Endodermal cell (in vitro differentiated cells): ENCODE data around the gene CPAMD8. TPM values are rescaled to one million over a fixed set of nuclear protein-coding genes. Genes with fewer than 3 reads are reported as not detected.

Experiments
- DNase-seq: peaks from one replicate; pipeline ENCODE4 v3.0.0-alpha.2; 2017
- H3K27ac ChIP-seq: 2 replicates; pipeline ENCODE4 v1.5.1; 2013; ENCODE audit warnings: mild to moderate bottlenecking, low read depth, low read length, moderate library complexity
- H3K27me3 ChIP-seq: 2 replicates; pipeline ENCODE4 v1.6.1; 2013; ENCODE audit warnings: mild to moderate bottlenecking, low read length, moderate library complexity; ENCODE audit not compliant: insufficient read depth, control insufficient read depth, poor library complexity, severe bottlenecking
- H3K36me3 ChIP-seq: 2 replicates; pipeline ENCODE4 v1.7.0; 2013; ENCODE audit warnings: mild to moderate bottlenecking, low read length, moderate library complexity; ENCODE audit not compliant: control insufficient read depth, insufficient read depth
- H3K4me1 ChIP-seq: one replicate; pipeline ENCODE4 v1.7.0; 2013; ENCODE audit warnings: low read length; ENCODE audit not compliant: control insufficient read depth, insufficient read depth
- H3K4me3 ChIP-seq: 2 replicates; pipeline ENCODE4 v1.5.1; 2013; ENCODE audit warnings: mild to moderate bottlenecking, low read length, moderate library complexity
- H3K9ac ChIP-seq: 2 replicates; pipeline ENCODE4 v1.6.1; 2013; ENCODE audit warnings: mild to moderate bottlenecking, low read length, moderate library complexity; ENCODE audit not compliant: poor library complexity, severe bottlenecking; ENCODE audit errors: extremely low read depth
- H3K9me3 ChIP-seq: 2 replicates; pipeline ENCODE4 v1.6.1; 2013; ENCODE audit warnings: mild to moderate bottlenecking, low read length, moderate library complexity; ENCODE audit not compliant: control insufficient read depth
- H3K27ac Mint-ChIP-seq: 2 replicates; pipeline ENCODE4 v1.8.0; 2020; ENCODE audit warnings: mixed read lengths
- H3K27me3 Mint-ChIP-seq: 2 replicates; pipeline ENCODE4 v1.8.0; 2021; ENCODE audit warnings: mild to moderate bottlenecking, mixed read lengths; ENCODE audit not compliant: insufficient read depth
- H3K36me3 Mint-ChIP-seq: 2 replicates; pipeline ENCODE4 v1.8.0; 2020; ENCODE audit warnings: low read depth, mixed read lengths
- H3K4me1 Mint-ChIP-seq: 2 replicates; pipeline ENCODE4 v1.8.0; 2020; ENCODE audit warnings: mixed read lengths
- H3K4me3 Mint-ChIP-seq: 2 replicates; pipeline ENCODE4 v1.8.0; 2020; ENCODE audit warnings: mild to moderate bottlenecking, moderate library complexity, mixed read lengths
- H3K9me3 Mint-ChIP-seq: 2 replicates; pipeline ENCODE4 v1.8.0; 2020; ENCODE audit warnings: mild to moderate bottlenecking, mixed read lengths
- CTCF ChIP-seq: fragments of 200-600 bp; sonication (generic); conservative IDR thresholded peaks from 2 replicates; pipeline ENCODE4 v1.5.0; 2021; ENCODE audit warnings: antibody characterized with exemption, mild to moderate bottlenecking
- WGBS, 2 experiments: methylation state at CpG; one replicate each; pipeline versions ENCODE4 v1.1.5 to v1.1.7; 2013; ENCODE audit warnings: missing lambda C conversion rate in 2 of 2, mixed read lengths in 1 of 2; ENCODE audit not compliant: insufficient coverage in 1 of 2, insufficient read length in 1 of 2; 5-methylcytosine and 5-hydroxymethylcytosine counted together
- long read RNA-seq, 4 experiments: library from polyadenylated mRNA in 2 of 4; library from RNA in 1 of 4; library from capped mRNA in 1 of 4; stranded (forward) in 3 of 4; unstranded in 1 of 4; transcript quantifications; one replicate each; pipeline ENCODE4 v2.0.0, GENCODE V29; 2020 to 2021; ENCODE audit warnings: inconsistent platforms in 1 of 4
- polyA plus RNA-seq, 2 experiments: library from polyadenylated mRNA; stranded (reverse); fragments of 50-300 nt; gene quantifications; one replicate each; pipeline ENCODE4 v1.2.3, GENCODE V29; 2013
- total RNA-seq, 2 donors: library from RNA; stranded (reverse); fragmentation: NEBNext Ultra II Directional in 1 of 2; extraction: Animal tissue kit (Norgen Biotek cat#: 25700) in 1 of 2; gene quantifications; 2 replicates in 1 of 2; 3 replicates in 1 of 2; pipeline ENCODE4 v1.2.1, GENCODE V29; 2021

CPAMD8 gene
- total RNA-seq: 10 to 100 TPM; 19.7 to 22.9 TPM
- 15.1 TPM for polyA plus RNA-seq (2013, experiment 1 of 2)
- 11.6 TPM for polyA plus RNA-seq (2013, experiment 2 of 2)
- long read RNA-seq, experiment 1, partial matches to known transcripts: 1 of 2 reads
- long read RNA-seq, experiment 1, other reads (novel, unspliced or antisense): 1 of 2 reads
- long read RNA-seq, experiment 2, full-length matches to known transcripts: 4 of 14 reads
- long read RNA-seq, experiment 2, partial matches to known transcripts: 4 of 14 reads
- long read RNA-seq, experiment 2, other reads (novel, unspliced or antisense): 6 of 14 reads
- long read RNA-seq, experiment 3, partial matches to known transcripts: 0 of 6 reads
- long read RNA-seq, experiment 3, other reads (novel, unspliced or antisense): 4 of 6 reads
- long read RNA-seq, experiment 4, partial matches to known transcripts: 1 of 1 reads
- long read RNA-seq, experiment 4, other reads (novel, unspliced or antisense): 0 of 1 reads

GRCh38 chr19:17026706-17027534, at the start of gene CPAMD8:
CPAMD8 (minus strand) TSS chr19:17026810; CDS start chr19:17026642, 168 bp downstream.
- peaks cover 17% of the 10 kb centered on the region for H3K9me3 Mint-ChIP-seq
- Histone ChIP-seq H3K9me3 (peaks cover 16% of the 10 kb centered on the region), H3K9ac (peak within 1 kb of the TSS; percentile 25), H3K36me3 (no peaks in the 10 kb centered on the region), H3K27me3 (peaks cover 11% of the 10 kb centered on the region), H3K4me1 (no peaks in the 10 kb centered on the region), H3K4me3 (peak within 1 kb of the TSS; percentile 84), H3K27ac (no peak within 1 kb of the TSS)
- peak within 1 kb of the TSS; percentile 72 for H3K4me3 Mint-ChIP-seq
- peaks cover 18% of the 10 kb centered on the region for H3K27me3 Mint-ChIP-seq
- no peak within 1 kb of the TSS for H3K27ac Mint-ChIP-seq
- TF ChIP-seq CTCF: no peak
- peak; percentile 76 for DNase-seq
- H3K4me1 Mint-ChIP-seq: peaks cover 5% of the 10 kb centered on the region
- H3K36me3 Mint-ChIP-seq: peaks cover 15% of the 10 kb centered on the region
- 7 to 10% methylated on average over 16 to 57 of the region's 67 CpGs for WGBS, 2 experiments

DNA sequence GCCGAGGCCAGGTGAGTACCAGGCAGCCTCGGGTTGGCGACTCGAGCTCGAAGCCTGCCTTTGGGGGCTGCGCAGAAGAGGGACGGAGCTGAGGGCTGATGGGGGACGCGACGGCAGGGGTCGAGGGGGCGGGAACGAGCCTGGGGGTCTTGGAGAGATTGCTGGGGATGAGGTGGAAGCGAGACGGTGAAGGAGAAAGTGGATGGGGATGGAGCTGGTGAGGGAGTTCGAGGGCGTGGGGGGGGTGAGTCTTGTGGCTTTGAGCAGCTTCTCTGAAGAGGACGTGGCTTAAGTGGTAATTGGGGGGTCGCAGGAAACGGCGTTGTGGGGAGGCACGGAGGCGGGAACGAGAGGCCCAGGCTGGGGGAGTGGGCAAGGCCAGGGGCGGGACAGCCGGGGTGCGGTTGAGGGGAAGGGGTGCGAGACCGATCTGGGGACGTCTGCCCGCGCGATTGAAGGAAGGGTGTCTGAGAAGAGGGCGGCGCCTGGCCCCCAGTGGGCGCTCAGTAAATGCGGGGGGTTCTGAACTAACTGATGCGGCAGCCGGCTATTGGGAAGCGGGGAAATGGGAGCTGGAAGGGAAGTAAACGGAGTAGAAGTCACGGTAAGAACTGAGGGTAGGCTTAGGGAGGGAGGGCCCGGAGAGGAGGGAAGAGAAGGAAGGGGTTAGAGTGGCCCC, 49.4 kb upstream of the CPAMD8 start:
- no peak for TF ChIP-seq CTCF
- Histone ChIP-seq H3K27me3 (no peaks in the 10 kb centered on the region), H3K4me3 (peak overlapping the region; percentile 86), H3K9ac (peak overlapping the region; percentile 75), H3K36me3 (peaks cover 22% of the 10 kb centered on the region), H3K9me3 (no peaks in the 10 kb centered on the region), H3K27ac (peak overlapping the region; percentile 37), H3K4me1 (peaks cover 7% of the 10 kb centered on the region)
- Mint-ChIP-seq H3K4me3 (peak overlapping the region; percentile 93), H3K36me3 (peaks cover 14% of the 10 kb centered on the region), H3K27ac (peak overlapping the region; percentile 84), H3K4me1 (peaks cover 23% of the 10 kb centered on the region), H3K9me3 (no peaks in the 10 kb centered on the region), H3K27me3 (no peaks in the 10 kb centered on the region)
- 0% methylated on average over 17 to 43 of the region's 43 CpGs for WGBS, 2 experiments
- DNase-seq: no peak
